Fibroblast of mammary gland (primary cell): ENCODE data around the gene COLGALT1.
A peak's percentile ranks its signal among the peaks of the same experiment; 100 is the strongest.

Source experiments
- DNase-seq: peaks from one replicate; pipeline ENCODE4 v3.0.0-alpha.2; 2010; ENCODE audit warnings: low read depth
- H3K4me3 ChIP-seq: 2 replicates; pipeline ENCODE4 v1.5.1; 2011; ENCODE audit warnings: low read depth, mild to moderate bottlenecking, low read length, moderate library complexity; ENCODE audit not compliant: control insufficient read depth
- TF ChIP-seq, protein P1 (sequence below): conservative IDR thresholded peaks from 2 replicates; pipeline ENCODE4 v1.5.1; 2011; ENCODE audit warnings: low read depth, low read length, inconsistent platforms; ENCODE audit not compliant: control insufficient read depth, insufficient read depth

The COLGALT1 gene

DNA sequence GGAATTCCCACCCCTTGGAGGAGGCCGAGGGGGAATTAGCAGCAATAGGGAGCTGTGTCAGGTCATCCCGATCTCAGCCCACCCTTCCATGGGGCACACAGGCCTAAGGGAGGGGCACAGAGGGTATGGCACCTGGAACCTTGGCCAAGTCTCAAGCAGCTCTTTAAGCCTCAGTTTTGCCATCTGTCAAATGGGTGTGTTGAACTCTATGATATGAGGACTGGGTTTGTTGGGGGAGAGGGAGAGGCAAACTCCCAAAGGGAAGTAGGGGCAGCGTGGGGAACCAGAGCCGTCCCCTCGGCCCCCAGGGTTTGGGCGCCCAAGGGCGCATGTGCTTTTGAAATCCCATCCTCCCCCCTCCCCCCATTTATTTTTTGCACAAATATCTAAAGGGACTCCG, 49.7 kb downstream of the COLGALT1 start:
- TF ChIP-seq, protein P1, sequence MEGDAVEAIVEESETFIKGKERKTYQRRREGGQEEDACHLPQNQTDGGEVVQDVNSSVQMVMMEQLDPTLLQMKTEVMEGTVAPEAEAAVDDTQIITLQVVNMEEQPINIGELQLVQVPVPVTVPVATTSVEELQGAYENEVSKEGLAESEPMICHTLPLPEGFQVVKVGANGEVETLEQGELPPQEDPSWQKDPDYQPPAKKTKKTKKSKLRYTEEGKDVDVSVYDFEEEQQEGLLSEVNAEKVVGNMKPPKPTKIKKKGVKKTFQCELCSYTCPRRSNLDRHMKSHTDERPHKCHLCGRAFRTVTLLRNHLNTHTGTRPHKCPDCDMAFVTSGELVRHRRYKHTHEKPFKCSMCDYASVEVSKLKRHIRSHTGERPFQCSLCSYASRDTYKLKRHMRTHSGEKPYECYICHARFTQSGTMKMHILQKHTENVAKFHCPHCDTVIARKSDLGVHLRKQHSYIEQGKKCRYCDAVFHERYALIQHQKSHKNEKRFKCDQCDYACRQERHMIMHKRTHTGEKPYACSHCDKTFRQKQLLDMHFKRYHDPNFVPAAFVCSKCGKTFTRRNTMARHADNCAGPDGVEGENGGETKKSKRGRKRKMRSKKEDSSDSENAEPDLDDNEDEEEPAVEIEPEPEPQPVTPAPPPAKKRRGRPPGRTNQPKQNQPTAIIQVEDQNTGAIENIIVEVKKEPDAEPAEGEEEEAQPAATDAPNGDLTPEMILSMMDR = no peak
- no peak overlapping the region for H3K4me3 ChIP-seq
- DNase-seq = no peak

DNA sequence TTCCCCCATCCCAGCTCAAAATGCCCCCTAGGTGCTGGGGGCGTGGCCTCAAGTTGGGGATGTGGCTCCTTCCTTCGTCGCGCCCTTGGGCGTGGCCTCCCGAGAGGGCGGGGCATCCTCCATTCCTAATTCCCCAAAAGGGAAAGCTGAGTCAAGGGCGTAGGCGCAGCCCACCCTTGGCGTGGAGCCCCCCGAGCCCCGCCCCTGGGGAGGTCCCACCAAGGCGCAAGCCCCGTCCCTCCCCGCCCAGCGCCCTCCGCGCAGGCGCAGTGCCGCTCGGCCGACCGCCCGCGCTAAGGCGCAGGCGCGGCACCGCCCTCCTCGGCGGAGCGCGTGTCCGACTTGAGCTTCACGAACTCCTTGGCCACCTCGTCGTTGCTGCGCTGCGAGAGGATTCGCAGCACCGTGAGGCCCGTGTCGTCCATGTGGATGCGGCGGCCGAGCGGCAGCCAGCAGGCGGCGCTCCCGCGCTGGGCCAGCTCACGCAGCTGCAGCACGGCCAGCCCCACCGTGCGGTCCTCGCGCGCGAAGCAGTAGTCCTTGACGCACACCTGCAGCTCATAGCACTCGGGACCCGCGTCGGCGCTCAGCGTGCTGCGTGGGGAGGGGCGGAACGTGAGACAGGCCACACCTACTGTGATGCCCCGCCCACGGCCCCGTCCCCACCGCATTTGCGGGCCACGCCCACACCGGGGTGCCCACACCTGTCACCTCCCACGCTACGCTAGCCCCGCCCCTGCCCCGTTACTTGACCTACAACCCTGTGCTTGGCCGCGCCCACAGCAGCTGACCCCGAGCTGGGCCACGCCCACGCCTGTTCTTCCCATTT, 50.5 kb downstream of the COLGALT1 start:
- TF ChIP-seq, protein P1 = peak; percentile 21
- DNase-seq = peak; percentile 65
- no peak overlapping the region for H3K4me3 ChIP-seq

DNA sequence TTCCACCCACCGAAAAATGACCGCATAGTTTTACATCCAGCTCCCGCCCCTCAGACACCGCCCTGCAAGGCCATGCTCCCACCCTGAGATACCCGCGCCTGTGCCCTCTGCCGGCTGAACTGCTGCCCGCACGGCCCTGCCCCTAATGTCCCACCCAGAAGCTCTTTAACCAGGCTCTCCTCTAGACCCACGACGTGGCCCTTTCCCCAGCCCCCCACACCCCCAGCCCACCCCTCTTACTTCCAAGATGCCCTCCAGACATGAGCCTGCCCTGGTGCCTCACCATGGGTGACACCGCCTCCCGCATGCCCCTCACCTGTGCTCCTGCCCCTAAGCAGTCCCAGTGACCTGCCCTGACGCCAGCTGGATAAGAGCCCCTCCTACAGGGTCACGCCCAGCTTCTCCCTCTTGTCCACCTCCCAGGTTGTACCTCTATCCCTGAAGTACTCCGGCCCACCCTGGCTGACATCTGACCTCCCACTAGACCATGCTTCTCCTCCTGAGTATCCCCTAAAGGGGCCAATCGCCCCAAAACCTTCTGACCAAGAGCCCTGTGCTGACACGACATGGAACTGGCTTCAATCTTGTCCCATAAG, 51.2 kb downstream of the COLGALT1 start:
- no peak for DNase-seq
- H3K4me3 ChIP-seq = no peak overlapping the region
- TF ChIP-seq, protein P1 = no peak

DNA sequence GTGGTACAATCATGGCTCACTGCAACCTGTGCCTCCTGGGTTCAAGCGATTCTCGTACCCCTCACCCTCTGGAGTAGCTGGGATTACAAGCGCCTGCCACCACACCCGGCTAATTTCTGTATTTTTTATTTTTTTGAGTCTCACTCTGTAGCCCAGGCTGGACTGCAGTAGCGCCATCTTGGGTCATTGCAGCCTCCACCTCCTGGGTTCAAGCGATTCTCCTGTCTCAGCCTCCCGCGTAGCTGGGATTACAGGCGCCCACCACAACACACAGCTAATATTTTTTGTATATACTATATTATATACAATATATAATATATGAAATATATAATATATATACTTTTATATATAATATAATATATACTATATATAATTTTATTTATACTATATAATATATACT, 52.5 kb downstream of the COLGALT1 start:
- TF ChIP-seq, protein P1 = no peak
- no peak overlapping the region for H3K4me3 ChIP-seq
- no peak for DNase-seq

DNA sequence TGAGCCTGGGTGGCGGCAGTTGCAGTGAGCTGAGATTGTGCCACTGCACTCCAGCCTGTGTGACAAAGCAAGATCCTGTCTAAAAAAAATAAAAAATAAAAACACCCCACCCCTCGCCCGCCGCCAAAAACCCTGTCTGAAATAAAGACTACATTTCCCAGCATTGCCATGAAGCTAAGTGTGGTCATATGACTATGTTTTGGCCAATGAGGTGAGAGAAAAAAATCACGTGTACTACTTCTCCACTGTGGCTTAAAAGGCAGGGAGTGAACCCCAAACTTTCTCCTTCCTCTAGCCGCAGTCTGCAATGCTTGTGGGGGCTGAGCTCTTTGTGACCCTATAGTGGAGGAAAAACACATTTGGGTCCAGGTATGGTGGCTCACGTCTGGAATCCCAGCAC, 54.9 kb downstream of the COLGALT1 start:
- no peak overlapping the region for H3K4me3 ChIP-seq
- TF ChIP-seq, protein P1 = no peak
- peak; percentile 28 for DNase-seq

DNA sequence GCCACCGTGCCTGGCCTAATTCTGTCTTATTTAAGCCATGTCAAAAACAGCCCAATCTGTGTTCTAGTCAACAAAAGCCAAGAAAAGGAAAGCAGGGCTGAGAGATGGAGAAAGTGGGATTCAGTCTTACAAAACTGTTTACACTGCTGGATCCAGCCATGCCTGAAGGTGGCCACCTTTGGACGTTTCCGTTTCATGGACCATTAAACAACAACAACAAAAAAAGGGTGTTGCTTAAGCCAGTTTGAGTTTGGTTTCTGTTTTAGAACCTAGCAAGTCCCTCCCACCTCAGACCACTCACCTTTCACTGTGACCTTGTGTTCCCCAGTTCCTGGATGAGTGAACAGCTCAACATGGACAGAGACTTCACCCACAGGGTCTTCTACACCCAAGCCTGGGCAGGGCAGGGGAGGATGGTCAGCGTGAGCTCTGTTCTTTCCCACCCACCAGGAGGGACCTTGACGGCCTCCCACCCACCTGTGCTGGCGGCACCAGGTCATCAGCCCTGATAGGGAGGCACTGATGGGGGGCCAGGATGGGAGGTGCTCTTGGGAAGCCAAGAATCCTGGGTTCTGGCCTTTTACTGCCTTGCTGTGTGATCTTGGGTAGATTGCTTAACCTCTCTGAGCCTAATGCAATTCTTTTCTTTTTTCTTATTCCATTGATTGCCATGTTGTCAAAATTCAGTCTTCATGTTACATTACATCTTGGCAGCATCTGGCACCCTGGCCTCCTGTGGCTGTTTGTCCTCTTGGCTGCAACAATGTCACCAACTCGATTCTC, 56.2 kb downstream of the COLGALT1 start:
- no peak overlapping the region for H3K4me3 ChIP-seq
- no peak for DNase-seq
- TF ChIP-seq, protein P1 = no peak
